Endothelial cell of umbilical vein (primary cell): Measurements from ENCODE around the gene SERTAD1. TPM values are rescaled to one million over a fixed set of nuclear protein-coding genes. Genes with fewer than 3 reads are reported as not detected.

ENCODE experiments used
- BruUV-seq: library from RNA; stranded (reverse); fragments of 400-500 nt; replicated peaks from 2 replicates; lab custom pipeline; 2021; lab: Mats Ljungman, UMichigan
- CTCF ChIA-PET: fragments of 300-600, 350-600 bp; sonication (Branson Sonifier 250); formaldehyde crosslinking; loops from one replicate; lab custom pipeline; 2021; ENCODE audit warnings: antibody characterized with exemption, inconsistent platforms; lab: Charles Lee
- POLR2A ChIA-PET: fragments of 300-600, 350-600 bp; sonication (Branson Sonifier 250); formaldehyde crosslinking; loops from one replicate; lab custom pipeline; 2021; ENCODE audit warnings: antibody characterized with exemption, inconsistent platforms; lab: Charles Lee
- DNase-seq: peaks from one replicate; pipeline ENCODE4 v3.0.0-alpha.2; 2011; ENCODE audit warnings: low read depth, low spot score
- FAIRE-seq: peaks from 2 replicates; lab custom pipeline; 2011; peaks lifted over from hg19 to GRCh38; lab: Jason Lieb, UNC
- H2AFZ ChIP-seq: 2 replicates; pipeline ENCODE4 v1.6.0; 2012; ENCODE audit warnings: low read depth, low read length, control low read depth, inconsistent platforms
- H3K27ac ChIP-seq: 2 replicates; pipeline ENCODE4 v1.5.1; 2011; ENCODE audit warnings: low read depth, mild to moderate bottlenecking, control low read depth, low read length, moderate library complexity; ENCODE audit not compliant: insufficient read depth
- H3K27me3 ChIP-seq, 2 experiments: 2 replicates each; pipeline versions ENCODE4 v1.6.0 to v1.6.1; 2011; ENCODE audit warnings: low read length in 2 of 2, mixed read lengths in 1 of 2; ENCODE audit not compliant: control insufficient read depth in 2 of 2, insufficient read depth in 2 of 2
- H3K36me3 ChIP-seq, 2 experiments: 2 replicates in 1 of 2; 3 replicates in 1 of 2; pipeline ENCODE4 v1.5.1; 2011; ENCODE audit warnings: low read length in 2 of 2, mild to moderate bottlenecking in 1 of 2, moderate library complexity in 1 of 2; ENCODE audit not compliant: control insufficient read depth in 2 of 2, insufficient read depth in 2 of 2; ENCODE audit errors: extremely low read depth in 1 of 2
- H3K4me1 ChIP-seq: 3 replicates; pipeline ENCODE4 v1.5.1; 2011; ENCODE audit warnings: mild to moderate bottlenecking, low read length; ENCODE audit not compliant: control insufficient read depth, insufficient read depth; ENCODE audit errors: extremely low read depth
- H3K4me2 ChIP-seq: 2 replicates; pipeline ENCODE4 v1.6.1; 2011; ENCODE audit warnings: low read length, control low read depth, mixed read lengths; ENCODE audit not compliant: insufficient read depth
- H3K4me3 ChIP-seq, 3 experiments: fragments of 200-600 bp in 1 of 3; sonication (generic), shearing (Covaris generic) in 1 of 3; replicated peaks in 1 of 3; 2 replicates each; pipeline ENCODE4 v1.5.1; 2011 to 2016; ENCODE audit warnings: control low read depth in 3 of 3, low read length in 3 of 3, mild to moderate bottlenecking in 2 of 3, inconsistent platforms in 1 of 3, low read depth in 1 of 3, moderate library complexity in 1 of 3; ENCODE audit not compliant: insufficient read depth in 1 of 3
- H3K79me2 ChIP-seq: 2 replicates; pipeline ENCODE4 v1.6.0; 2012; ENCODE audit warnings: low read length, inconsistent platforms; ENCODE audit not compliant: control insufficient read depth, insufficient read depth
- H3K9ac ChIP-seq: replicated peaks from 2 replicates; pipeline ENCODE3; 2011; ENCODE audit warnings: low read length, control low read depth; ENCODE audit not compliant: insufficient read depth; ENCODE audit errors: extremely low read depth
- H3K9me1 ChIP-seq: replicated peaks from 3 replicates; pipeline ENCODE4 v1.6.0; 2011; ENCODE audit warnings: mild to moderate bottlenecking, low read length; ENCODE audit not compliant: control insufficient read depth, insufficient read depth; ENCODE audit errors: extremely low read depth
- H3K9me3 ChIP-seq: replicated peaks from 2 replicates; pipeline ENCODE4 v1.5.1; 2012; ENCODE audit warnings: low read length, inconsistent platforms; ENCODE audit not compliant: control insufficient read depth, insufficient read depth
- H4K20me1 ChIP-seq: replicated peaks from 2 replicates; pipeline ENCODE3; 2011; ENCODE audit warnings: mild to moderate bottlenecking, low read length; ENCODE audit not compliant: control insufficient read depth, insufficient read depth; ENCODE audit errors: extremely low read depth
- EZH2 ChIP-seq: IDR thresholded peaks from 2 replicates; pipeline ENCODE4 v1.6.1; 2012; ENCODE audit warnings: borderline replicate concordance, low read depth, mild to moderate bottlenecking, moderate library complexity, low read length, inconsistent platforms; ENCODE audit not compliant: severe bottlenecking
- FOS ChIP-seq: IDR thresholded peaks from 2 replicates; pipeline ENCODE4 v1.6.1; 2011; ENCODE audit warnings: mild to moderate bottlenecking, low read length, moderate library complexity, borderline replicate concordance; ENCODE audit not compliant: insufficient read depth
- GATA2 ChIP-seq: IDR thresholded peaks from 2 replicates; pipeline ENCODE4 v1.7.0; 2011; ENCODE audit warnings: low read depth, mild to moderate bottlenecking, moderate library complexity, mixed read lengths, low read length; ENCODE audit not compliant: insufficient read length, insufficient read depth
- JUN ChIP-seq: IDR thresholded peaks from 2 replicates; pipeline ENCODE4 v1.6.1; 2011; ENCODE audit warnings: borderline replicate concordance, low read depth; ENCODE audit not compliant: insufficient read length, insufficient read depth
- MYC ChIP-seq: IDR thresholded peaks from one replicate; pipeline ENCODE4 v1.6.1; 2011; ENCODE audit warnings: mild to moderate bottlenecking, low read depth, low read length
- POLR2A ChIP-seq: IDR thresholded peaks from 2 replicates; pipeline ENCODE4 v1.6.1; 2012; ENCODE audit warnings: low read depth, mild to moderate bottlenecking, control low read depth, low read length
- POLR2AphosphoS5 ChIP-seq: IDR thresholded peaks from 2 replicates; pipeline ENCODE4 v1.6.1; 2012; ENCODE audit warnings: low read depth, mild to moderate bottlenecking, control low read depth, low read length, moderate library complexity; ENCODE audit not compliant: insufficient read depth
- dilution Hi-C: fragments of 300-500 bp; cut with MboI; formaldehyde crosslinking; loops from one replicate; pipeline ENCODE4 v1.15.0; 2019; ENCODE audit warnings: low sequenced_read_pairs; ENCODE audit not compliant: extremely low pct_ligation_motif_present
- intact Hi-C: fragments of 100-400 bp; cut with micrococcal nuclease; formaldehyde crosslinking; loops from one replicate; pipeline ENCODE4 v1.10.0; 2022
- polyA plus RNA-seq, 4 experiments: library from polyadenylated mRNA; depleted of rRNA in 3 of 4; stranded (reverse) in 3 of 4; unstranded in 1 of 4; fragments of >200 nt; gene quantifications; 2 replicates each; pipeline versions ENCODE4 v1.2.1 to v1.2.3, GENCODE V29; 2011 to 2012; ENCODE audit warnings: missing spikeins in 1 of 4
- total RNA-seq: library from RNA; stranded (reverse); gene quantifications from 2 replicates; pipeline ENCODE4 v1.2.3, GENCODE V29; 2021
- TF ChIP-seq, protein P1 (sequence below): IDR thresholded peaks from 2 replicates; pipeline ENCODE4 v1.6.1; 2011; ENCODE audit not compliant: insufficient read depth, insufficient read length
- TF ChIP-seq, protein P2 (sequence below), 2 donors: IDR thresholded peaks; 1 replicate in 1 of 2; 2 replicates in 1 of 2; pipeline ENCODE4 v1.5.1; 2011; ENCODE audit warnings: low read length in 2 of 2, mild to moderate bottlenecking in 2 of 2, moderate library complexity in 2 of 2, control low read depth in 1 of 2, inconsistent platforms in 1 of 2, low read depth in 1 of 2; ENCODE audit not compliant: insufficient read depth in 1 of 2; ENCODE audit errors: extremely low read depth in 1 of 2

The SERTAD1 gene
- total and polyA plus RNA-seq, 2 donors (not counting 3 experiments of a cell fraction or from before 2014, with no cell fraction given): 8.8 to 15.3 TPM

DNA sequence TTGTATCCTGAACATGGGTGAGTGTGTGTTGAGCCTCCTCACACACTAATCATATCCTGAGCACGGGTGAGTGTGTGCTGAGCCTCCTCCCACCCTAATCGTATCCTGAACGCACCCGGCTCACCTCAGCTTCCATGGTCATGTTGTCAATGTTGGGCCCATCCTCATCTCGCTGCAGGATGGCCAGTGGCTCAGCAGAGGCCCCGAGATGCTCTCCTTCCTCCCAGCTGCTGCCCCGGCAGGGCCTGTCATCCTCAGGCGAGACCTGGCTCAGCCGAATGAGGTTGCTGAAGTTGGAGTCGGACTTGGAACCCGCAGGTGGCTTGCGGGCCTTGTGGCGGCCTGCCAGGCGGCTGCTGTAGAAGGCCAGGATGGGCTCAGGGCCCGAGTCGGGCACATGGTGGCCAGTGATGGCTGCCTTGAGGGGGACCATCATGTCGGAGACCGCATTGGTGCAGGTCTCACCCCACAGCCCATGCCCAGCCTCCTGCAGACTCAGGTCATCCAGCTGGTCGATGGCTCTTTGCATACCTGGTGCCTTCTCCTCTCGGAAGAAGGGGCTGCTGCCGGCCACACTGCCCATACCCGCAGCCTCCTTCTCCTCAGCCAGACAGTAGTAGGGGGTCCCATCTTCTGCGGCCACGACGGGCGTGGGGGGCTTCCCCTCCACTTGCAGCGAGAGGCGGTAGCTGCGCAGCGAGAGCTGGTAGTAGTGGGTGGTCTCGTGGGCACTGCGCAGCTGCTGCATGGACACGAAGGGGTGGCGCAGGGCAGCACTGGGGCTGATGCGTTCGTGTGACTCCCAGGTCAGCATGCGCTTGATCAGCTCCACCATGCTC lies 45.4 kb downstream of the SERTAD1 start:
- dilution Hi-C loops (no loop called here), intact Hi-C loops (no loop called here)
- Histone ChIP-seq H3K9ac (no peak overlapping the region), H3K79me2 (no peaks in the 10 kb centered on the region), H3K27me3 (no peaks in the 10 kb centered on the region), H3K4me2 (no peak overlapping the region), H3K9me3 (no peaks in the 10 kb centered on the region), H3K4me3 (no peak overlapping the region), H2AFZ (no peak overlapping the region), H3K4me1 (no peaks in the 10 kb centered on the region), H4K20me1 (no peaks in the 10 kb centered on the region), H3K27ac (no peak overlapping the region), H3K36me3 (peaks cover 0 to 12% of the 10 kb centered on the region in 2 experiments), H3K9me1 (no peaks in the 10 kb centered on the region)
- ChIA-PET POLR2A (no interaction called here), CTCF (interaction anchor here (0.6 to 1.2 kb wide), 4 partner anchors 15 to 240 kb away, joined by 3 to 13 read pairs (median 3); no protein-coding TSS in a partner anchor)
- BruUV-seq: no TSS peak
- TF ChIP-seq GATA2: no peak
- TF ChIP-seq, protein P1, sequence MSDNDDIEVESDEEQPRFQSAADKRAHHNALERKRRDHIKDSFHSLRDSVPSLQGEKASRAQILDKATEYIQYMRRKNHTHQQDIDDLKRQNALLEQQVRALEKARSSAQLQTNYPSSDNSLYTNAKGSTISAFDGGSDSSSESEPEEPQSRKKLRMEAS: no peak
- TF ChIP-seq POLR2AphosphoS5: no peak
- TF ChIP-seq FOS: no peak
- FAIRE-seq: no peak
- DNase-seq: no peak

DNA sequence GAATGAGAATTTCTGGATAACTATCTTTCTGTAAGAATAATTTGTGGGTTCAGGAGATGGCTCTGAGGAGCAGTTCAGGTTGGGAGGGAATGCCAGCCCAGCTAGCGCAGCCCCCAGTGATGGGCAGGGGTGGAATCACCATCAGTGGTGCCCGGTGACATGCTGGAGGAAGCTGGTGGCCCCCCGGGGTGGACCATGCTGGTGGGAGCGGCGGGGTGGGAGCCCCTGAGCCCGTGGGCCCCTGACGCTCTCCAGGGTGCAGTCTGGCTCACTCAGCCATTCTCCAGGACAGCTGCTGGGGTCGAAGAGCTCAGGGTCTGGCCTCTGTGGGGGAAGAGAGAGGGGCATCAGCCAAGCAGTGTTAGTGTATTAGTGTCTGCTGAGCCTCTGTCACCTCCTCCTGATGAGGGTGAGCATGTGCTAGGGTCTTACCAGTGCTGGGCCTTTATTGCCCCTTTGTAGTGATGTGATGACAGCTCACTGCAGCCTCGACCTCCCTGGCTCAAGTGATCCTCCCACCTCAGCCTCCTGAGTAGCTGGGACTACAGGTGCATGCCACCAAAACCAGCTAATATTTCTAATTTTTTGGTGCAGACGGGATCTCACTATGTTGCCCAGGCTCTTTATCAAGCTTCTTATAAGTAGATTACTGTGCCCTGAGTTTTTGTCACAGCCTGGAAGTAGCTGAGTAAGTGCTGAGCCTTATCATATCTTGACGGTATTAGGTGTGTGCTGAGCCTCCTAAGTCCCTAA lies 46.2 kb downstream of the SERTAD1 start:
- Histone ChIP-seq H3K27me3 (no peaks in the 10 kb centered on the region), H3K9me3 (no peaks in the 10 kb centered on the region), H3K79me2 (no peaks in the 10 kb centered on the region), H3K9ac (no peak overlapping the region), H2AFZ (no peak overlapping the region), H3K4me1 (no peaks in the 10 kb centered on the region), H4K20me1 (no peaks in the 10 kb centered on the region), H3K36me3 (peaks cover 0 to 12% of the 10 kb centered on the region in 2 experiments), H3K4me3 (no peak overlapping the region), H3K9me1 (no peaks in the 10 kb centered on the region), H3K27ac (no peak overlapping the region), H3K4me2 (no peak overlapping the region)
- no peak for TF ChIP-seq POLR2A
- no peak for TF ChIP-seq GATA2
- no peak for TF ChIP-seq FOS
- no peak for TF ChIP-seq POLR2AphosphoS5
- TF ChIP-seq JUN: no peak
- TF ChIP-seq MYC: no peak
- TF ChIP-seq, protein P1: no peak
- TF ChIP-seq EZH2: no peak
- TF ChIP-seq, protein P2, sequence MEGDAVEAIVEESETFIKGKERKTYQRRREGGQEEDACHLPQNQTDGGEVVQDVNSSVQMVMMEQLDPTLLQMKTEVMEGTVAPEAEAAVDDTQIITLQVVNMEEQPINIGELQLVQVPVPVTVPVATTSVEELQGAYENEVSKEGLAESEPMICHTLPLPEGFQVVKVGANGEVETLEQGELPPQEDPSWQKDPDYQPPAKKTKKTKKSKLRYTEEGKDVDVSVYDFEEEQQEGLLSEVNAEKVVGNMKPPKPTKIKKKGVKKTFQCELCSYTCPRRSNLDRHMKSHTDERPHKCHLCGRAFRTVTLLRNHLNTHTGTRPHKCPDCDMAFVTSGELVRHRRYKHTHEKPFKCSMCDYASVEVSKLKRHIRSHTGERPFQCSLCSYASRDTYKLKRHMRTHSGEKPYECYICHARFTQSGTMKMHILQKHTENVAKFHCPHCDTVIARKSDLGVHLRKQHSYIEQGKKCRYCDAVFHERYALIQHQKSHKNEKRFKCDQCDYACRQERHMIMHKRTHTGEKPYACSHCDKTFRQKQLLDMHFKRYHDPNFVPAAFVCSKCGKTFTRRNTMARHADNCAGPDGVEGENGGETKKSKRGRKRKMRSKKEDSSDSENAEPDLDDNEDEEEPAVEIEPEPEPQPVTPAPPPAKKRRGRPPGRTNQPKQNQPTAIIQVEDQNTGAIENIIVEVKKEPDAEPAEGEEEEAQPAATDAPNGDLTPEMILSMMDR (IDR thresholded peaks at IDR 0.05; ENCODE audit: extremely low read depth in 1 of 2, insufficient read depth in 1 of 2, low read depth in 1 of 2, low read length in 2 of 2): no peak
- FAIRE-seq (no peak), DNase-seq (no peak)
- ChIA-PET CTCF (interaction anchor here (1.2 kb wide), 1 partner anchor 74 kb away, joined by 3 read pairs; no protein-coding TSS in a partner anchor), POLR2A (no interaction called here)
- intact Hi-C loops (no loop called here), dilution Hi-C loops (no loop called here)
- no TSS peak for BruUV-seq
